Erythroblast (primary cell): ENCODE results near the gene KIRREL3.

Source experiments
- GATA1 ChIP-seq: IDR thresholded peaks from 2 replicates; pipeline ENCODE4 v1.6.1; 2011; ENCODE audit warnings: low read depth, mild to moderate bottlenecking, control low read depth, low read length, moderate library complexity
- POLR2A ChIP-seq: IDR thresholded peaks from 2 replicates; pipeline ENCODE4 v1.6.1; 2011; ENCODE audit warnings: mild to moderate bottlenecking, low read length

GRCh38 chr11:126981635-126982034 is 18.9 kb downstream of the KIRREL3 start:
- no peak for TF ChIP-seq POLR2A
- no peak for TF ChIP-seq GATA1
